Activated B cell treated with CpG ODN at 0.5 μM for 24 hours (primary cell): ENCODE results near the gene KRABD2.
"Not testable (repeated sequence)": the region's sequence is repeated elsewhere in the genome, so short reads cannot be mapped to it uniquely, and the experiment has no call there.

Source experiments
- ATAC-seq: fragments of 200-7000 bp; cut with Tn5 transposase; one replicate; pipeline ENCODE4 v1.10.0; 2021; ENCODE audit warnings: low read depth, mild to moderate bottlenecking, moderate library complexity
- CTCF ChIA-PET: fragments of 350-600 bp; sonication (Branson Sonifier 250); formaldehyde crosslinking; loops from one replicate; lab custom pipeline; 2021; ENCODE audit warnings: antibody characterized with exemption; lab: Charles Lee
- POLR2A ChIA-PET: fragments of 350-600 bp; sonication (Branson Sonifier 250); formaldehyde crosslinking; loops from one replicate; lab custom pipeline; 2021; ENCODE audit warnings: antibody characterized with exemption; lab: Charles Lee
- DNase-seq: peaks from one replicate; pipeline ENCODE4 v3.0.0; 2022
- H3K27ac Mint-ChIP-seq: one replicate; pipeline ENCODE4 v1.8.0; 2020; ENCODE audit warnings: mixed read lengths
- H3K27me3 Mint-ChIP-seq: one replicate; pipeline ENCODE4 v1.8.0; 2021; ENCODE audit warnings: mixed read lengths
- H3K36me3 Mint-ChIP-seq: one replicate; pipeline ENCODE4 v1.8.0; 2021; ENCODE audit warnings: low read depth, mixed read lengths
- H3K4me1 Mint-ChIP-seq: one replicate; pipeline ENCODE4 v1.8.0; 2021; ENCODE audit warnings: mixed read lengths
- H3K4me3 Mint-ChIP-seq: one replicate; pipeline ENCODE4 v1.8.0; 2020; ENCODE audit warnings: mild to moderate bottlenecking, mixed read lengths
- H3K9me3 Mint-ChIP-seq: one replicate; pipeline ENCODE4 v1.8.0; 2020; ENCODE audit warnings: mixed read lengths
- CTCF ChIP-seq: fragments of 200-600 bp; IDR thresholded peaks from one replicate; pipeline ENCODE4 v1.8.0; 2022; ENCODE audit warnings: antibody characterized with exemption, mild to moderate bottlenecking
- intact Hi-C: fragments of 100-400 bp; cut with micrococcal nuclease; formaldehyde crosslinking; loops from one replicate; pipeline ENCODE4 v1.15.1; 2024

KRABD2 gene

DNA sequence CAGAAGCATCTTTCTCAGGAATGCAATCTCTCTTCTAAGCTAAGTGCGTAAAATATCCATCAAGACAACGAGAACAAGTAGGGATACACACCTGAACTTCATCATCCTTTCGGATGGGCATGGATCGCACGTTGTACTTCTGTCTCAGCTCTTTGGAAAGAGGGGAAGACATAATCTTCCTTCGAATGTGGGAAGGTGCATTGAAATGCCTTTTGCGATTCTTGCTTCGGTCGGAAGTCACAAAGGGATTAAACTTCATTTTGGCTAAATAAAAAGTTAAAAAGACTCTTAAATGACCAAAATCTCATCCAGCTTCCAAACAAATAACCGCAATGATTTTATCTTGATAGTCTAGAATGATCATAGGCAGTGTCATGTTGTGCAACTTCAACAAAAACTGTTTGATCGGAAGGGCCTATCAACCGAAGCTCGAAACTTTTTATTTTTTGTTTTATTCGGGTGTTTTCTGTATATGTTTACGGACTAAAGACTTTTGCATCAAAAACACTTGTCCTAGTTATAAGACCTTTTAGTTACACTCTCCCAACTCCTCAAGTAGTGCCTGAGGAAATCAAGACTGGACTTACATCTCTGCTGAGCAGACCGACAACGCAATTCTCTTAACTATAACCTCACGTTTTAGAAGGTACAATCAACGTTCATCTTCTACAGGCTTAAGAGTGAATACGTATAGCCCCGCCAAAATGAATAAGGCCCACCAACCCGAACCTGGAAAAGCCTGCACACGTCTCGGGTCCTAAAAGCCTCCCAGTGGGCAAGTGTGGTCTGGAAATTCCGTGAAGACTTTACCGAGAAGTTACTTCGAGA lies 5.8 kb upstream of the KRABD2 start:
- peak overlapping the region; percentile 95 for H3K27ac Mint-ChIP-seq
- POLR2A ChIA-PET = interaction anchor here (0.6 to 1.8 kb wide), 10 partner anchors 53 to 584 kb away, joined by 3 to 11 read pairs (median 4); partner anchors contain the start of genes NDEL1, PIK3R5 and RANGRF
- H3K4me1 Mint-ChIP-seq = peaks cover 59% of the 10 kb centered on the region
- ATAC-seq (no peak), DNase-seq (no peak)
- TF ChIP-seq CTCF = no peak
- peaks cover 57% of the 10 kb centered on the region for H3K36me3 Mint-ChIP-seq
- CTCF ChIA-PET = interaction anchor here (0.7 to 2.2 kb wide), 4 partner anchors 18 to 364 kb away, joined by 3 to 28 read pairs (median 4); partner anchors contain the start of gene NDEL1
- no peaks in the 10 kb centered on the region for H3K9me3 Mint-ChIP-seq
- intact Hi-C loops = loop anchor here (2.0 to 10.0 kb wide), 6 partner anchors 133 to 1367 kb away; partner anchors contain the start of genes CFAP52, CTC1, PFAS and RNASEK
- peak overlapping the region; percentile 98 for H3K4me3 Mint-ChIP-seq
- H3K27me3 Mint-ChIP-seq = no peaks in the 10 kb centered on the region

- ATAC-seq (no peak), DNase-seq (no peak)
- H3K4me1 Mint-ChIP-seq = peaks cover 78% of the 10 kb centered on the region
- intact Hi-C loops = loop anchor here (5.0 to 10.0 kb wide), 5 partner anchors 303 to 1365 kb away; partner anchors contain the start of genes CFAP52, RNASEK and STX8
- H3K4me3 Mint-ChIP-seq = no peak overlapping the region
- TF ChIP-seq CTCF = no peak
- ChIA-PET CTCF (no interaction called here), POLR2A (interaction anchor here (1.1 kb wide), 1 partner anchor 206 kb away, joined by 3 read pairs; no protein-coding TSS in a partner anchor)
- no peaks in the 10 kb centered on the region for H3K9me3 Mint-ChIP-seq
- peaks cover 72% of the 10 kb centered on the region for H3K36me3 Mint-ChIP-seq
- no peaks in the 10 kb centered on the region for H3K27me3 Mint-ChIP-seq
- H3K27ac Mint-ChIP-seq = peak overlapping the region; percentile 12
Measured at GRCh38 chr17:8380049-8380448, 3.5 kb upstream of the KRABD2 start.

GRCh38 chr17:8378117-8378516 lies 1.6 kb upstream of the KRABD2 start:
- Mint-ChIP-seq H3K4me1 (peaks cover 69% of the 10 kb centered on the region), H3K4me3 (peak overlapping the region; percentile 11), H3K36me3 (peaks cover 74% of the 10 kb centered on the region), H3K27ac (peak overlapping the region; percentile 71)
- DNase-seq, H3K27me3 Mint-ChIP-seq, POLR2A ChIA-PET, H3K9me3 Mint-ChIP-seq, ATAC-seq, intact Hi-C loops: not testable (repeated sequence)
- CTCF ChIA-PET = interaction anchor here (1.5 kb wide), 1 partner anchor 59 kb away, joined by 4 read pairs; no protein-coding TSS in a partner anchor

DNA sequence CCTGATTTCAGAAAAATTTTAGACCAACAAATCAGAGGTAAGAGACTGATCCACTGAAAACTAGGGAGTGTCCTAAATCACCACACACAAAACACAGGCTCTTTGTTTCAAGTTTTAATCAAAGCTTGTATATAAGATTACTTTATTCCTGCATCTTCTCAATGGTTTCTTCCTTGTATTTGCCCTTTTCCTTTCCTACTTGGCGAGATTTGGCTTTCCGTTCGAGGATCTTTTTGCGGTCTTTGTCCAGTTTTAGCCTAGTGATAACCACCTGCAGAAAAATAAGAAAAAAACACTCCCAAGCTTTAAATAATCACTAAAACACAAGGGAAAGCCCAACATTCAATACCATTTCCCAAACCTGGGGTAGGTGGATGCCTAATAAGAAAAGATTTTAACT lies 918 bp upstream of the KRABD2 start:
- no peak for ATAC-seq

More for the DNA sequence above, 918 bp upstream of the KRABD2 start:
- no peaks in the 10 kb centered on the region for H3K27me3 Mint-ChIP-seq
- peak overlapping the region; percentile 19 for H3K4me3 Mint-ChIP-seq
- intact Hi-C loops = no loop called here
- peak overlapping the region; percentile 80 for H3K27ac Mint-ChIP-seq
- ChIA-PET CTCF (interaction anchor here (0.7 to 1.7 kb wide), 5 partner anchors 9 to 308 kb away, joined by 3 to 4 read pairs (median 4); no protein-coding TSS in a partner anchor), POLR2A (interaction anchor here (0.9 to 1.5 kb wide), 5 partner anchors 58 to 798 kb away, joined by 3 to 9 read pairs (median 7); partner anchors contain the start of genes CD68, NDEL1 and SLC25A35)
- DNase-seq = no peak
- peaks cover 67% of the 10 kb centered on the region for H3K36me3 Mint-ChIP-seq
- no peak for TF ChIP-seq CTCF
- peaks cover 62% of the 10 kb centered on the region for H3K4me1 Mint-ChIP-seq
- no peaks in the 10 kb centered on the region for H3K9me3 Mint-ChIP-seq
